D721Med (cell line): ENCODE data around the gene PCSK6.

Experiments
- DNase-seq: peaks from one replicate; pipeline ENCODE4 v3.0.0; 2011; ENCODE audit warnings: low spot score; ENCODE audit not compliant: insufficient read length
- FAIRE-seq: peaks from 2 replicates; lab custom pipeline; 2011; peaks lifted over from hg19 to GRCh38; lab: Jason Lieb, UNC
- CTCF ChIP-seq: IDR thresholded peaks from 2 replicates; pipeline ENCODE4 v1.5.1; 2012; ENCODE audit warnings: mild to moderate bottlenecking, control low read depth; ENCODE audit not compliant: insufficient read depth; ENCODE audit errors: missing control alignments

The PCSK6 gene

GRCh38 chr15:101433396-101433795, 56.1 kb downstream of the PCSK6 start:
- no peak for FAIRE-seq
- TF ChIP-seq CTCF: no peak
- DNase-seq: no peak

GRCh38 chr15:101432982-101433381, 56.5 kb downstream of the PCSK6 start:
- DNase-seq (no peak), FAIRE-seq (no peak)
- TF ChIP-seq CTCF: no peak

GRCh38 chr15:101431748-101432147, 57.8 kb downstream of the PCSK6 start:
- no peak for TF ChIP-seq CTCF
- DNase-seq (no peak), FAIRE-seq (no peak)

GRCh38 chr15:101431301-101431700, 58.2 kb downstream of the PCSK6 start:
- no peak for TF ChIP-seq CTCF
- DNase-seq (no peak), FAIRE-seq (no peak)

- TF ChIP-seq CTCF: no peak
- DNase-seq (no peak), FAIRE-seq (no peak)
Observed at GRCh38 chr15:101429646-101430045, 59.9 kb downstream of the PCSK6 start.

- FAIRE-seq (no peak), DNase-seq (no peak)
- no peak for TF ChIP-seq CTCF
Observed at GRCh38 chr15:101429191-101429590, 60.3 kb downstream of the PCSK6 start.

GRCh38 chr15:101428758-101429157, 60.7 kb downstream of the PCSK6 start:
- FAIRE-seq (no peak), DNase-seq (no peak)
- TF ChIP-seq CTCF: no peak
